DMS 273 (cell line): Measurements from ENCODE around the gene ZNF766.
"Not testable (repeated sequence)": the region's sequence is repeated elsewhere in the genome, so short reads cannot be mapped to it uniquely, and the experiment has no call there.

Experiments
- DNase-seq: peaks from one replicate; lab custom pipeline; 2025; ENCODE audit not compliant: unreplicated experiment; lab: John Stamatoyannopoulos, UW

ZNF766 gene

DNA sequence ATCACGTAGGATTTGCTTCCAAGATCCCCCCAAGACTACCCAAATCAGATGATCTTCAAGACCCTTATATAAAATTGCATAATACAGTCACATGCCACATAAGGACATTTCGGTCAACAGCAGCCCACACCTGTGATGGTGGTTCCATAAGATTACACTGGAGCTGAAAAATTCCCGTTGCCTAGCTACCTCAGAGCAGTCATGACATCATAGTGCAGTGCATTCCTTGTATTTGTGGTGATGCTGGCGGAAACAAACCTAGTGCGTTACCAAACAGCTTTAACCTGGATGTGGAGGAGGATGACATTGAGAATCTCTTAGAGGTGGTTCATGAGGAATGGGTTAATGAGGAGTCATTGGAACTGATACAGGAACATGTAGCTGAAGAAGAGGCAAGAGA, 4.8 kb downstream of the ZNF766 start:
- no peak for DNase-seq

DNA sequence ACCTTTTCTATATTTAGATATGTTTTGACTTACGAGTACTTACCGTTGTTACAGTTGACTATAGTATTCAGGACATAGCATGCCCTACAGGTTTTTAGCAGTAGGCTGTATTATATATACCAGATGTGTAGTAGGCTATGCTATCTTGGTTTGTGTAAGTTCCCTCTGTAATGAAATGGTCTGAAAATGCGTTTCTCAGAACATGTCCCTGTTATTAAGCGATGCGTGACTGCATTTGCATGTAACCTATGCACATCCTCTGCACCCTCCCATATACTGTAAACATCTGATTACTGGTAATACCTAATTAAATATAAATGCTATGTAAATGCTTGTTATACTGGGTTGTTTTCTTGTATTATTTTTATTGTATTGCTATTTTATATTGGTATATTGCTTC, 6.6 kb downstream of the ZNF766 start:
- no peak for DNase-seq

DNA sequence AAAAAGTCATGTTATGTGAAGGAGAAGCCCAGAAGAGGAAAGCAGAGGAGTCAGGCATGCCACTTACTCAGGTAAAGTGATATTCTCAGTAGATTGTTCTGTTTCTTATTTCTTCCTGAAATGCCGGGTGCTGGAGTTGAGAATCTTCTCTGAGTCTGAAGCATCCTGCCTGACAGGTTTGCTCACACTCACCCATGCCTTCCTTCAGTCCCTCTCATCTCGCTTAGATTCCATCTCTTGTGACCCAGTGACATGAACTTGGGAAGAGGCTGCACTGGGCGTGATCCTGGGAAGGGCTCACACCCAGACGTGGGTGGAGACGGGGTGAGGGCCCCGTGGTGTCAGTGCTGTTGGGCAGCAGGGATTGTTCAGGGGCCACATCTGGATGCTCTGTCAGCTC, 8.1 kb downstream of the ZNF766 start:
- no peak for DNase-seq

DNA sequence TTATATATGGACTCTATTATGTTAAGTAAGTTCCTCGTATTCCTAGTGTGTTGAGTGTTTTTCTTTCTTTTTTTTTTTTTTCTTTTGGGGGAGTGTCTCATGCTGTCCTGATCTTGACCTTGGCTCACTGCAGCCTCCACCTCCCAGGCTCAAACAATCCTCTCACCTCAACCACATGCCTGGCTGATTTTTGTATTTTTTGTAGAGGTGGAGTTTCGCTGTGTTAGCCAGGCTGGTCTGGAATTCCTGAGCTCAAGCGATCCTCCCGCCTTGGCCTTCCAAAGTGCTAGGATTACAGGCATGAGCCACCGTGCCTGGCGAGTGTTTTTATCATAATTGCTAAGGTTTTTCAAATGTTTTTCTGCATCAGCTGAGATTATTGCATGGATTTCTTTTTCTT, 16.9 kb downstream of the ZNF766 start:
- DNase-seq = no peak

DNA sequence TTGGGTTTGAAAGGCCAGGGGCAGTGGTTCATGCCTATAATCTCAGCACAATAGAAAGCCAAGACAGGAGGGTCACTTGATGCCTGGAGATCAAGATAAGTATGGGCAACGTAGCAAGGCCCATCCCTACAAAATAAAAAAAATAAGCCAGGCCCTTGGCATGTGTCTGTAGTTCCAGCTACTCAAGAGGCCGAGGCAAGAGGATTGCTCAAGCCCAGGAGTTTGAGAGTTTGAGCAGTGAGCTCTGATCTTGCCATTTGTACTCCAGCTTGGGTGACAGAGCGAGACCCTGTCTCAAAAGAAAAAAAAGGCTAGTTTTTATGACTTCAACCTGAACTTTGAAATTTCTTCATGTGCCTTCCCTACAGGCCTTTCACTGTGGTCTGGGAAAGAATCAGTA, 22.4 kb downstream of the ZNF766 start:
- no peak for DNase-seq

DNA sequence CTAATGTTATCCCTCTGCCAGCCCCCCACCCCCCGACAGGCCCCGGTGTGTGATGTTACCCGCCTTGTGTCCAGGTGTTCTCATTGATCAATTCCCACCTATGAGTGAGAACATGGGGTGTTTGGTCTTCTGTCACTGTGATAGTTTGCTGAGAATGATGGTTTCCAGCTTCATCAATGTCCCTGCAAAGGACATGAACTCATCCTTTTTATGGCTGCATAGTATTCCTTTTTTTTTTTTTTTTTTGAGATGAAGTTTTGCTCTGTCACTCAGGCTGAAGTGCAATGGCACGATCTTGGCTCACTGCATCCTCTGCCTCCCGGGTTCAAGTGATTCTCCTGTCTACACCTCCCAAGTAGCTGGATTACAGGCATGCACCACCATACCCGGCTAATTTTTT, 23.6 kb downstream of the ZNF766 start:
- DNase-seq = not testable (repeated sequence)

DNA sequence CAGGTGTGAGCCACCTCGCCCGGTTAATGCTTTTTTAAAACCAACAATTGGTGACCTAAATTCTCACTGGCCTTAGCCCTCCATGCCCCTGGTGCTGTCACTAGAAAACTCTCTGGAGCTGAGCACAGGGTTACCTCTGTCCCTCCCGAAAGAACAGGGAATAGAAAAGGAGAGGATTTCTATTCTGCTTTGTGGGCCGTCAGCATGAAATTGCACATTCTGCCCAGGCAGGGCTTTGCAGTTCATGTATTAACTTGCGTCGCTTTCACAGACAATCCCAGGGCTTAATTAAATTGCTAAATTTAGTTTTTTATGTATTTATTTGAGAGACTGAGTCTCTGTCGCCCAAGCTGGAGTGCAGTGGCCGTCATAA, 27.0 kb downstream of the ZNF766 start:
- DNase-seq = no peak

DNA sequence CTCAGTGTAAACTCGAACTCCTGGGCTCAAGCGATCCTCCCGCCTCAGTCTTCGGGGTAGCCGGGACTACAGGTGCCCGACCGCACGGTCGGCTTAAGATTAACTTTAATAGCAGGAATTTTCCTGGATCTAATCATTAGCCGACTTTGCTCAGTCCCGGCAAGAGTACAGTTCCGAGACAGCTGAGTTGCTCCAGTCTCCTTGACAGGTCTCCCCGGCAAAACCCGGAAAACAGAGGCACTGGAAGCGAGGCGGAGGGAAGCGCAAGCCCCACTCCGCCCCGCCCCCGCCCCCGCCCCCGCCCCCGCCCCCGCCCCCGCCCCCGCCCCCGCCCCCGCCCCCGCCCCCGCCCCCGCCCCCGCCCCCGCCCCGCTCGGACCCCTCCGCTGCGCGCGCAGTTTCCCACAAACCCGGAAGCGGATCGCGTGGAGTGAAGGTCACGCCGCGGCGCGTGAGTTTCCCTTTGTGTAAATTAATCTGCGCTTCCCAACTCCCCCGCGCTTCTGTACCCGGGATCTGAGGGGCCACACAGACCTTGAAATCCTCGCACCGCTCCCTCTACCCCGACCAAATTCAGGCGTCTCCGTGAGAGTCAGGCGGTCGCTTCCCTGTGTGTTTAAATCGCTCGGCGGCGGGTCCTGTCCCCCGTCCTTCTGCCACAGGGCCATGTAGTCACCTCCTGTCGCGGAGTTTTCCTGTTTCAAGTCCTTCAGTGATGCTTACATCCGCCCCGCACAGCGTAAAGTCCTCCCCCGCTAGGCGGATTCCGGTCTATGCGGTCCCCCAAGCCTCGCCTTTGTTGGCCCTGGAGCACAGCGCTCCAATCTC, 27.6 kb downstream of the ZNF766 start, which contains the start of gene ZNF480:
ZNF480 (plus strand) TSS at position 397 of the 828 bp plus-strand sequence. CDS start 3,244 bp downstream, outside the sequence.
- DNase-seq = peak; percentile 95

DNA sequence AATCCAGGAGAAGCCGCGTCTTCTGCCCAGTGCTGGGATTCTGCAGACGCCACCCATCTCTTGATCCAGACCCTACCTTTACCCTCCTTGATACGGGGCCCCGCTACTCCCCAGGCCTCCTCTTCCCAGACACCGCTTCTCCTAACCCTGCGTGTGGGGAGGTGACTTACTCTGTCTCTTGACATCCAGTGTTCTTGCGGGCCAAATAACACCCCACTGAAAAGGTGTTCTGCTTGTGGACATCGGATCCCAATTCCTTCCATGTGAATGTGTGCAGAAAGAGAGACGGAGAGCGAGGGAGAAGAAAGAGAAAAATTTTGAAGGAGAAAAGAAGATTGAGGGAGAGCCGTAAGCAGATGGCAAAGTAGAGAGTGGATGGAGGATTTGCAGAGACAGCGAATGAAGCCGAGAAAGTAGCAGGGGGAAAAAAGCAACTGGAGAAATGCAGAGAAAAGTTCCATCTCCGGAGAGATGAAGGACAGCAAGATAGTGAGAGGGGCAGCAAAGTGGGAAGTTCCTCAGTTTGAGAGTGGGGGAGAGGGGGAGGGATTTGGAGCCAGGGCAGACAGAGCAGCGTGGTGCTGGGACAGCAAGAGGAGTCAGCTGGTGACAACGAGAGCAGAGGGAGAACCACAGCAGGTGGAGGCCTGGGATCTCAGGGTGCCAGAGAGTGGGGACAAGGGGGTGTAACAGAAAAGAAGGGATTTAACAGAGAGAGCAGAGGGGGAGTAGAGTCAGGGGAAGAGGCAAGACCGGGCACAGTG, 28.4 kb downstream of the ZNF766 start:
- DNase-seq = peak; percentile 34

DNA sequence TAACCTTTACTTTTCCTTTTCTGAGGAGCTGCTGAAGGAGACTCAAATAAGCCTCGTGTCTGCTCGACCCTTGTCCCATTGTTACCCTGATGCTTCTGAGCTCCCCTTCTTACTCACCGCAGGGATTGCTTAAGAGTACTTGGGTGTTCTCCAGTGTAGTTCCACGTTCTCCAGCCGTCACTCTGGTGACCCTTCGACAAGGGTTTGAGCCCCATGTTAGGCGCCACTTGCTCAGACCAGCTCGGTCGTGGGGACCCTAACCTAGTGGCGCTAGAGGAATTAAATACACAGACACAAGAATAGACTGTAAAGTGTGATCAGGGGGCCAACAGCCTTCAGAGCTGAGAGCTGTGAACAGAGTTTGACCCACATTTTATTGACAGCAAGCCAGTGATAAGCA, 37.9 kb downstream of the ZNF766 start:
- peak; percentile 38 for DNase-seq

DNA sequence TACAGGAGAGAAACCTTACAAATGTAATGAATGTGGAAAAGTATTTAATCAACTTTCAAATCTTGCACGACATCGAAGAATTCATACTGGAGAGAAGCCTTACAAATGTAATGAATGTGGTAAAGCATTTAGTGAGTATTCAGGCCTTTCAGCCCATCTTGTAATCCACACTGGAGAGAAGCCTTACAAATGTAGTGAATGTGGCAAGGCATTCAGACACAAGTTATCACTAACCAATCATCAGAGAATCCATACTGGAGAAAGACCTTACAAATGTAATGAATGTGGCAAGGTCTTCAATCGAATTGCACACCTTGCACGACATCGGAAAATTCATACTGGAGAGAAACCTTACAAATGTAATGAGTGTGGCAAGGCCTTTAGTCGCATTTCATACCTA, 53.0 kb downstream of the ZNF766 start:
- no peak for DNase-seq

DNA sequence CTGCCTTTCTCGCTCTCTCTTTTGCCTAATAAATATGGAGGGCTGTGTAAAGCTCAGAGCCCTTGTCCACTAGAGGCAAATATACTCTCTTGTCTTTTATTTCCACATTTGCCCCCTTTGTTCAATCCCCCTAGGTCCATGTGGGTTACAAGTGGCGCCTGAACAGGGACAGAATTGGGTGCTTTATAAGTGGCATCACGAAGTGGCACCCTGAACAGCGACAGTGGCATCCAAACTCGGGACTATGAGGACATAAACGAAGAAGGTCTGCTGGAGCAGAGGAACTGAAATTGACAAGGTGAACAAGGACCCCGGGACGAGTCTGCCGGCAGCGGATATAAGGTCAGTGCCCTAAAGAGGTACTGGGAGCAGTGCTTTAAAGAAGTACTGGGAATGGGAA, 62.4 kb downstream of the ZNF766 start:
- no peak for DNase-seq

DNA sequence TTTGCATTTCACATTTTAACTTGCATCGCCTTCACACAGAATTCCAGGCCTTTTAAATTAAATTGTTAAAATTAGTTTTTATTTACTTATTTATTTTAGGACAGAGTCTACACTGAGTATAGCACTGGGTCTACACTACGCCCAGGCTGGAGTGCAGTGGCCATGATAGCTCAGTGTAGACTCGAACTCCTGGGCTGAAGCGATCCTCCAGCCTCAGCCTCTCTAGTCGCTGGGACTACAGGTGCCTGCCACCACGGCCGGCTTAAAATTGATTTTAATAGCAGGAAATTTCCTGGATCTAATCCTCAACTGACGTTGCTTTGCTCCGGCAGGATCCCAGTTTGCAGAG, 66.4 kb downstream of the ZNF766 start:
- no peak for DNase-seq

DNA sequence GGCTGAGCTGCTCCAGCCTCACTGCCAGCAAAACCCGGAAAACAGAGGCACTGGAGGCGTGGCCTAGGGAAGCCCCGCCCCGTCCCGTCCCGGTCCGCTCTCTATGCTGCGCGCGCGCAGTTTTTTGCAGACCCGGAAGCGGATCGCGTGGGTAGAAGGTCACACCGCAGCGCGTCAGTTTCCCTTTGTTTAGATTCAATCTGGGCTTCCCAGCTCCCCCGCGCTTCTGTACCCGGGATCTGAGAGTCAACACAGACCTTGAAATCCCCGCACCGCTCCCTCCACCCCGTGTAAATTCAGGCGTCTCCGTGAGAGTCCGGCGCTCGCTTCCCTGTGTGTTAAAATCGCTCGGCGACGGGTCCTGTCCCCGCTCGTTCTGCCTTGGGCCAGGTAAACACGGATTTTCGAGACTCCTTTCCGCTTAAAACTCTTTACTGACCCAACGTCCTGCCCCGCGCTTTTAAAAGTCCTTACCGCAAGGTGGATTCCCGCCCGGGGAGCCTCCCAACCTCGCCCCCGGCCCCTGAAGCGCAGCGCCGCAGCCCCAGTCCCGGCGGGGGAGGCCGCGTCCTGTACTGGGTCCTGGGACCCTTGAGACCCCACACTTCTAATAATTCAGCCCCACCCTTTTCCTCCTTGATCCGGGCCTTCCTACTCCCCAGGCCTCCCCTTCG, 66.9 kb downstream of the ZNF766 start, which contains the start of gene ZNF610:
ZNF610 (plus strand) TSS at position 127 of the 674 bp plus-strand sequence. CDS start 12,930 bp downstream, outside the sequence.
- peak; percentile 94 for DNase-seq

DNA sequence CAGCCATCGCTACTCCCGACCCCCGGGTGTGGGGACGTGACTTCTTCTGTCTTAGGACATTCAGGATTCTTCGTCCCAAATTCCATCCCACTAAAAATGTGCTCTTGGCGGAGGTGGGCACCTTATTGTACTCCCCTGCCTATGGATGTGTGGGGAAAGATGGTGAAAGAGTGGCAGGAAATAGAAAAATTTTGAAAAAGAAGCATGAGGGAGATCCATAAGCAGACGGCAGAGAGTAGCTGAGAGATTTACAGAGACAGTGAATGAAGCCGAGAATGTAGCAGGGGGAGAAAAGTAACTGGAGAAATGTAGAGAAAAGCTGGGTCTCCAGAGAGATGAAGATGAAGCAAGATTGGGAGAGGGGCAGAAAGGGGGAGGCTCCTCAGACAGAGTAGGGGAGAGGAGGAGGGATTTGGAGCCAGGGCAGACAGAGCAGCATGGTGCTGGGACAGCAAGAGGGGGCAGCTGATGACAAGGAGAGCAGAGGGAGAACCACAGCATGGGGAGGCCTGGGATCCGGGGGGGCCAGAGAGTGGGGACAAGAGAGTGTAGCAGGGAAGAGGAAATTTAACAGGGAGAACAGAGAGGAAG, 67.5 kb downstream of the ZNF766 start:
- peak; percentile 34 for DNase-seq

DNA sequence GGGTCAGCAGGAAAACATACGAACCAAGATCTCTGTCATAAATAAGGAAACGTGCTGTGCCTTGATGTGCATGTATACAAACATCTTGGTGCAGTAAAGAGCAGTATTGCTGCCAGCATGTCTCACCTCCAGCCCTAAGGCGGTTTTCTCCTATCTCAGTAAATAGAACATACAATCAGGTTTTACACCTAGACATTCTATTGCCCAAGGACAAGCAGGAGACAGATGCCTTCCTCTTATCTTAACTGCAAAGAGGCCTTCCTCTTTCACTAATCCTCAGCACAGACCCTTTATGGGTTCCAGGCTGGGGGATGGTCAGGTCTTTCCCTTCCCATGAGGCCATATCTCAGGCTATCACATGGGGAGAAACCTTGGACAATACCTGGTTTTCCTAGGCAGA, 69.6 kb downstream of the ZNF766 start:
- DNase-seq = not testable (repeated sequence)

DNA sequence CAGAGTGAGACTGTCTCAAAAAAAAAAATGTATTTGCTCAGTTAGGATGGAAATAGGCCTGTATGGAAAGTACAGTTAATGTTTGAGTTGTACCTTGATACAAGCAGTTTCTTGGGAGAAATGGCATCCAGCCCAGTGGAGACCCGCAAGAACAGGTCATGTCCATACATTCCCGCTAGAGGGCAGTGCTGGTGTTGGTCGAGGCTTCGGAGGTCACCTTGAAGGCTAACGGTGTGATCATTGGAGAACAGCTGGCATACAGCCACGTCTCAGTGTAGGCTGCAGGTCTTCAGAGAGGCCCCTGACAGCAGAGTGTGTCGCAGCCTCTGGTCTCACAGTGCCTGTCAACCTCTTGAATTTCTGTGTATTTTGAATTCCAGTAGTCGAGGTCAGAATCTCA, 74.2 kb downstream of the ZNF766 start:
- DNase-seq = peak; percentile 73

DNA sequence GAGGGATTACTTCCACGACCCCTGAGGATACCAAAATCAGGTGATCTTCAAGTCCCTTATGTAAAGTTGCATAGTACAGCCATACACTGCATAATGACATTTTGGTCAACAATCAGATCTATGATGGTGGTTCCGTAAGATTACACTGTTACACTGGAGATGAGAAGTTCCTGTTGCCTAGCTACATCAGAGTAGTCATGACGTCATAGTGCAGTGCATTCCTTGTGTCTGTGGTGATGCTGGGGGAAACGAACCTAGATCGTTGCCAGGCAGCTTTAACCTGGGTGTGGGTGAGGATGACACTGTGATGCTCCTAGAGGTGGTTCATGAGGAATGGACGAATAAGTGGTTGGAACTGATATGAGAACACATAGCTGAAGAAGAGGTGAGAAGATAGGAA, 75.8 kb downstream of the ZNF766 start:
- no peak for DNase-seq
